ENCODE measurements around the gene SP100. TPM values are rescaled to one million over a fixed set of nuclear protein-coding genes. Genes with fewer than 3 reads are reported as not detected.
"Not testable (repeated sequence)": the region's sequence is repeated elsewhere in the genome, so short reads cannot be mapped to it uniquely, and the experiment has no call there.

The SP100 gene
- total RNA-seq, 1 donor from 2014 or later: 169 TPM

- Histone ChIP-seq H3K9me3 (ENCODE audit: insufficient read depth, low read depth, low read length) (no peaks in the 10 kb centered on the region), H3K36me3 (ENCODE audit: insufficient read depth, low read length) (peaks cover 8% of the 10 kb centered on the region), H2AFZ (ENCODE audit: low read depth, low read length) (no peak overlapping the region), H3K79me2 (ENCODE audit: insufficient read depth, low read length) (no peaks in the 10 kb centered on the region), H3K4me2 (ENCODE audit: low read length) (no peak overlapping the region), H3K27ac (ENCODE audit: low read depth, low read length) (no peak overlapping the region), H3K9ac (ENCODE audit: low read length) (no peak overlapping the region), H3K4me3 (ENCODE audit: insufficient read depth, low read depth, low read length) (no peak overlapping the region), H3K4me1 (ENCODE audit: insufficient read depth, low read length) (no peaks in the 10 kb centered on the region), H4K20me1 (ENCODE audit: insufficient read depth, low read length) (no peaks in the 10 kb centered on the region), H3K27me3 (ENCODE audit: insufficient read depth, low read length) (no peaks in the 10 kb centered on the region)
- Mint-ChIP-seq H3K4me1 (ENCODE audit: low read depth, unreplicated experiment) (no peaks in the 10 kb centered on the region), H3K27ac (ENCODE audit: unreplicated experiment) (no peak overlapping the region), H3K36me3 (ENCODE audit: low read depth, unreplicated experiment) (peaks cover 62% of the 10 kb centered on the region), H3K9me3 (ENCODE audit: unreplicated experiment) (no peaks in the 10 kb centered on the region), H3K27me3 (ENCODE audit: low read depth, unreplicated experiment) (no peaks in the 10 kb centered on the region), H3K4me3 (ENCODE audit: unreplicated experiment) (no peak overlapping the region)
- FAIRE-seq (no peak), DNase-seq (ENCODE audit: low read depth) (no peak)
- no peak for TF ChIP-seq EZH2 (IDR thresholded peaks at IDR 0.05; ENCODE audit: insufficient read depth, low read length)
- TF ChIP-seq CTCF (IDR thresholded peaks at IDR 0.05; ENCODE audit: insufficient read depth, low read depth, low read length): no peak
Measured at GRCh38 chr2:230400041-230400440, 16.0 kb upstream of the SP100 start.

GRCh38 chr2:230400454-230400853 lies 15.5 kb upstream of the SP100 start:
- Histone ChIP-seq H3K4me2 (ENCODE audit: low read length) (no peak overlapping the region), H3K36me3 (ENCODE audit: insufficient read depth, low read length) (peaks cover 6% of the 10 kb centered on the region), H3K4me1 (ENCODE audit: insufficient read depth, low read length) (no peaks in the 10 kb centered on the region), H3K9ac (ENCODE audit: low read length) (no peak overlapping the region), H4K20me1 (ENCODE audit: insufficient read depth, low read length) (no peaks in the 10 kb centered on the region), H3K9me3 (ENCODE audit: insufficient read depth, low read depth, low read length) (no peaks in the 10 kb centered on the region), H2AFZ (ENCODE audit: low read depth, low read length) (no peak overlapping the region), H3K27me3 (ENCODE audit: insufficient read depth, low read length) (no peaks in the 10 kb centered on the region), H3K4me3 (ENCODE audit: insufficient read depth, low read depth, low read length) (no peak overlapping the region), H3K79me2 (ENCODE audit: insufficient read depth, low read length) (no peaks in the 10 kb centered on the region), H3K27ac (ENCODE audit: low read depth, low read length) (no peak overlapping the region)
- Mint-ChIP-seq H3K4me1 (ENCODE audit: low read depth, unreplicated experiment) (no peaks in the 10 kb centered on the region), H3K9me3 (ENCODE audit: unreplicated experiment) (no peaks in the 10 kb centered on the region), H3K36me3 (ENCODE audit: low read depth, unreplicated experiment) (peaks cover 61% of the 10 kb centered on the region), H3K4me3 (ENCODE audit: unreplicated experiment) (no peak overlapping the region), H3K27ac (ENCODE audit: unreplicated experiment) (no peak overlapping the region), H3K27me3 (ENCODE audit: low read depth, unreplicated experiment) (no peaks in the 10 kb centered on the region)
- no peak for TF ChIP-seq CTCF (IDR thresholded peaks at IDR 0.05; ENCODE audit: insufficient read depth, low read depth, low read length)
- no peak for TF ChIP-seq EZH2 (IDR thresholded peaks at IDR 0.05; ENCODE audit: insufficient read depth, low read length)
- FAIRE-seq: no peak
- DNase-seq (ENCODE audit: low read depth): no peak

- H2AFZ ChIP-seq (ENCODE audit: low read depth, low read length); H3K4me3 ChIP-seq (ENCODE audit: insufficient read depth, low read depth, low read length); H3K27me3 Mint-ChIP-seq (ENCODE audit: low read depth, unreplicated experiment); H4K20me1 ChIP-seq (ENCODE audit: insufficient read depth, low read length); H3K4me3 Mint-ChIP-seq (ENCODE audit: unreplicated experiment); H3K4me1 ChIP-seq (ENCODE audit: insufficient read depth, low read length); H3K4me1 Mint-ChIP-seq (ENCODE audit: low read depth, unreplicated experiment); H3K79me2 ChIP-seq (ENCODE audit: insufficient read depth, low read length); H3K27me3 ChIP-seq (ENCODE audit: insufficient read depth, low read length); DNase-seq (ENCODE audit: low read depth); FAIRE-seq; H3K36me3 ChIP-seq (ENCODE audit: insufficient read depth, low read length); H3K9ac ChIP-seq (ENCODE audit: low read length); H3K27ac Mint-ChIP-seq (ENCODE audit: unreplicated experiment); H3K9me3 ChIP-seq (ENCODE audit: insufficient read depth, low read depth, low read length); H3K27ac ChIP-seq (ENCODE audit: low read depth, low read length); H3K9me3 Mint-ChIP-seq (ENCODE audit: unreplicated experiment); H3K4me2 ChIP-seq (ENCODE audit: low read length): not testable (repeated sequence)
- peaks cover 61% of the 10 kb centered on the region for H3K36me3 Mint-ChIP-seq (ENCODE audit: low read depth, unreplicated experiment)
Measured at GRCh38 chr2:230401026-230401425, 15.0 kb upstream of the SP100 start.

Measured in astrocyte (in vitro differentiated cells and primary cell).